Measurements from ENCODE around the gene ADA. TPM values are rescaled to one million over a fixed set of nuclear protein-coding genes. Genes with fewer than 3 reads are reported as not detected.

The ADA gene
- total RNA-seq, 1 experiment from 2014 or later: 13.0 TPM

DNA sequence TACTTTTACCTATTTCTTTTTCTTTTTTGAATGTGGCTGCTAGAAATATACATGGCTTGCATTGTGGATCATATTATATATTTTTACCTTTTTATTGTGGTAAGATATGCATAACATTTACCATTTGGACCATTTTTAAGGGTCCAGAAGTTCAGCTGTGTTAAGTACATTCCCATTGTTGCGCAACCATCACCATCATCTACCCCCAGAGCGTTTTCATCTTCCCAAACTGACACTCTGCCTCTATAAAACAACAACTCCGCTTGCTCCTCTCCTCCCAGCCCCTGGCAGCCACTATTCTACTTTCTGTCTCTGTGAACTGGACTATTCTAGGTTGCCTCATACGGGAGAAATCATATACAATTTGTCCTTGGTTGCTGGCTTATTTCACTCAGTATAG, 35.4 kb upstream of the ADA start:
- no peak overlapping the region for H3K27ac ChIP-seq (ENCODE audit: low read length)
- no peaks in the 10 kb centered on the region for H3K79me2 ChIP-seq (ENCODE audit: low read length)
- no peak overlapping the region for H2AFZ ChIP-seq (ENCODE audit: low read length)
- POLR2A ChIA-PET (ENCODE audit: unreplicated experiment): no interaction called here
- no peak overlapping the region for H3K9ac ChIP-seq (ENCODE audit: low read length)
- DNase-seq (no peak), ATAC-seq (no peak)
- BruUV-seq (replicated peaks): no TSS peak
- intact Hi-C loops (cut with micrococcal nuclease): no loop called here
- H3K9me3 ChIP-seq (ENCODE audit: low read length): no peaks in the 10 kb centered on the region
- no peaks in the 10 kb centered on the region for H3F3A ChIP-seq (ENCODE audit: low read length, unreplicated experiment)
- TF ChIP-seq EZH2 (IDR thresholded peaks at IDR 0.05; ENCODE audit: low read length, unreplicated experiment) (no peak), CTCF (conservative IDR thresholded peaks at IDR 0.05; ENCODE audit: low read depth, low read length) (no peak), EZH2phosphoT487 (IDR thresholded peaks at IDR 0.05; ENCODE audit: borderline replicate concordance, low read length) (no peak)
- H3K4me1 ChIP-seq (ENCODE audit: insufficient read depth, low read length): peaks cover 12% of the 10 kb centered on the region
- no peaks in the 10 kb centered on the region for H3K27me3 ChIP-seq (ENCODE audit: low read length)
- CTCF ChIA-PET: no interaction called here
- H3K4me3 ChIP-seq (ENCODE audit: low read length): no peak overlapping the region
- no peak overlapping the region for H3K4me2 ChIP-seq (ENCODE audit: low read length)
- no peaks in the 10 kb centered on the region for H4K20me1 ChIP-seq (ENCODE audit: low read length)
- H3K9me2 ChIP-seq (replicated peaks; ENCODE audit: low read length): no peaks in the 10 kb centered on the region
- H3K36me3 ChIP-seq (ENCODE audit: low read depth, low read length): no peaks in the 10 kb centered on the region

- POLR2A ChIA-PET (ENCODE audit: unreplicated experiment): interaction anchor here (0.7 kb wide), 1 partner anchor 257 kb away, joined by 25 read pairs; no protein-coding TSS in a partner anchor
These were observed 32.8 kb upstream of the ADA start for GRCh38 chr20:44684047-44684967.

More at GRCh38 chr20:44684047-44684967, 32.8 kb upstream of the ADA start:
- H2AFZ ChIP-seq (ENCODE audit: low read length): peak overlapping the region; percentile 67
- H3K27ac ChIP-seq (ENCODE audit: low read length): no peak overlapping the region
- intact Hi-C loops (cut with micrococcal nuclease): loop anchor here (2.0 kb wide), 1 partner anchor 182 kb away; no protein-coding TSS in a partner anchor
- TF ChIP-seq EZH2 (IDR thresholded peaks at IDR 0.05; ENCODE audit: low read length, unreplicated experiment) (no peak), CTCF (conservative IDR thresholded peaks at IDR 0.05; ENCODE audit: low read depth, low read length) (no peak)
- H3K4me1 ChIP-seq (ENCODE audit: insufficient read depth, low read length): peaks cover 10% of the 10 kb centered on the region
- no peaks in the 10 kb centered on the region for H3K36me3 ChIP-seq (ENCODE audit: low read depth, low read length)
- no peak overlapping the region for H3K4me3 ChIP-seq (ENCODE audit: low read length)
- no peaks in the 10 kb centered on the region for H3K9me3 ChIP-seq (ENCODE audit: low read length)
- H3K79me2 ChIP-seq (ENCODE audit: low read length): no peaks in the 10 kb centered on the region
- ATAC-seq: peak; percentile 38
- peak overlapping the region; percentile 35 for H3K4me2 ChIP-seq (ENCODE audit: low read length)
- H4K20me1 ChIP-seq (ENCODE audit: low read length): no peaks in the 10 kb centered on the region
- H3F3A ChIP-seq (ENCODE audit: low read length, unreplicated experiment): no peaks in the 10 kb centered on the region
- no peaks in the 10 kb centered on the region for H3K27me3 ChIP-seq (ENCODE audit: low read length)
- no peak overlapping the region for H3K9ac ChIP-seq (ENCODE audit: low read length)
- CTCF ChIA-PET: interaction anchor here (0.7 to 2.9 kb wide), 8 partner anchors 35 to 201 kb away, joined by 3 to 17 read pairs (median 4); partner anchors contain the start of genes KCNK15 and YWHAB
- H3K9me2 ChIP-seq (replicated peaks; ENCODE audit: low read length): no peaks in the 10 kb centered on the region
- peak; percentile 32 for DNase-seq
- no TSS peak for BruUV-seq (replicated peaks)
